ENCODE measurements around the gene ZNF628.
A peak's percentile ranks its signal among the peaks of the same experiment; 100 is the strongest.

The ZNF628 gene

DNA sequence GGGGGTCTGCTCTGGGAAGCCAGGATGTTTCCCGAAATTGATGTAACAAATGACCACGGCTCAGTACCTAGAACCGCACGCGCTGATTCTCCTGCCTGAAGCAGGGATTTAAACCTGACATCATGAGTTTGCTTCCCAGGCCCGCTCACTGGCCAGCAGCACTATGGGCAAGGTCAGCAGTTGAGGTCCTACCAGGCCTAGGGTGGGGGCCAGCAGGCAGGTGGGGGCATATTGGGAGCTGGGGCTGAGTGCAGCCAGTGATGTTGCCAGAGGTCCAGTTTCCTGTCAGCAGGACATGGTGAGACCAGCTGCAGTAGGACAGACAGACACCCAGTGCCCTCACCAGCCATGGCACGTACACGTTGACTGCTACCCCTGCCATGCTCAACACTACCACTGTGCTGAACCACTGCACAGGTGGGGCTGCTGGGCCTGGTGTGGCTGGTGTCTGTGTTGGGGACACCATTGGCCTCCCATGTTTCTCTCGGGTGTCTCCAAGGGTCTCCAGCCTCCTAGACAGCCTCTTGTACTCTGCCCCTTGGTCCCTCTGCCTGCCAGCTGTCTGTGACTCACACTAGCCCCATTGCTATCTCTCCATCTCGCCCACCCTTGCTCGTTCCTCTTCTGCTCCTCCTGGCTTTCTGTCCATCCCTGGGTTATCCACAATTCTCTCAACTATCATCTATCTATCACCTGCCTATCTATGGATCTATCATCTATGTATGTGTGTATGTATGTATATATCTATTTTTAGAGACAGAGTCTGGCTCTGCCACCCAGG lies 10.8 kb upstream of the ZNF628 start:
- no peak for DNase-seq (ENCODE audit: low read depth)

DNA sequence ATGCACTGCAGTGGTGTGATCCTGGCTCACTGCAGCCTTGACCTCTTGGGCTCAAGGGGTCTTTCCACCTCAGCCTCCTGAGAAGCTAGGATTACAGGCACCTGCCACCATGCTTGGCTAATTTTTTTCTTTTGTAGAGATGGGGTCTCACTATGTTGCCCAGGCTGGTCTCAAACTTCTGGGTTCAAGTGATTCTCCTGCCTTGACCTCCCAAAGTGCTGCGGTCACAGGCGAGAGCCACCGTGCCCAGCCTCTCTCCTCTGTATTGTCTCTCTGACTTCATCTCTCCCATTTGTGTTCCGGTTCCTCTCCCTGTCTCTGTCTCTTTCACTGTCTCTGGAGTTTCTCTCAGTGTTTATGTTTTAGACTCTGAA lies 10.2 kb upstream of the ZNF628 start:
- no peak for DNase-seq (ENCODE audit: low read depth)

DNA sequence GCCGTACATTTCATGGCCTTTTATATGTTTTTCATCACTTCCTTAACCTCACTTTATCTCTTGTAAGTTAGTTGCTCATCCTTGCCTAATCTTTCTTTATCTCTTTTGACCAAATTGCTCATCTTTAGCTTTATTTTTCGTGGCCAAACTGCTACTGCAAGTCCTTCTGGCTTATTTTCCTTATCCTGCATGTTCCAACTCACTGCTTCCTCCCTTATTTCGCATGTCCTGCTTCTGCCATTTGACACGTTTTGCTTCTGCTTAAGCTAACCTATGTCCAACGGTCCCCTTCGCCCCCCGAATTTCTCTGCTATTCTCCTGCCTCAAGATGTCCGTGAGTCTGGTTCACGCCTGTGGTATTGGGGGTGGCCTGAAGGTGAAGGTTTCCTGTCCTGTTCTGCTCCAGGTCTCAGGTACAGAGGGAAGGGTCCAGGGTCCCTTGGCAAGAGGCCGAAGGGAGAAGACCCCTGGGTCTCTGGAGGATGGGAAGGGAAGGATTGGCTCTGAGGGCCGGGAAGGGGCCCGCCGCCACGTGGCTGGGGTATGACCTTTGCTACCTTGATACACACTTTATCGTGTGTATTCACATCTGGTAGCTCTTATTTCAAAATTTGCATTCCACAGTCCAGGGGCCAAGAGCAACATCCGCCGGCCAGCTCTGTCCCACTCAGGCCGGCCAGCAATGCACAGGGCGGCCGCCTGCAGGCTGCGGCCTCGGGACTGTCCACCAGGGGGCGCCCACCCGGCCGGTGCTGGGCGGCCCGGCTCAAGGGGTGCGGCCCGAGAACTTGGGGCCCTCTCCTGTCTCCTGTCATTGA lies 9.0 kb upstream of the ZNF628 start:
- DNase-seq (ENCODE audit: low read depth), result peak; percentile 40

DNA sequence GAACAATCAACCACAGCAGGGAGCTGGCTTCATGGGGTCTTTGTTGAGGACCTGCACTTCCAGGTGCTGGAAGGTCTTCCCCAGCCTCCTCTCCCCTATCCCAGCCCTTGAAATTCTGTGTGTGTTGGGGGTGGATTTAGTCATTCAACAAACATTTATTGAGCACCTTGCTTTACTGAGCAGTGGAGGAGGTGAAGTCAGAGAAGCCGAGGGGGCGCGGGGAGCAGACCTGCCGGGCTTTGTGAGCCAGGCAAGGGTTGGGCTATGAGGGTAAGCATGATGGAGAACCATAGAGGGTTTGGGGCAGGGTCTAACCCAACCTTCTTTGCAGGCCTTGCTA lies 8.4 kb upstream of the ZNF628 start:
- DNase-seq (ENCODE audit: low read depth), result no peak

DNA sequence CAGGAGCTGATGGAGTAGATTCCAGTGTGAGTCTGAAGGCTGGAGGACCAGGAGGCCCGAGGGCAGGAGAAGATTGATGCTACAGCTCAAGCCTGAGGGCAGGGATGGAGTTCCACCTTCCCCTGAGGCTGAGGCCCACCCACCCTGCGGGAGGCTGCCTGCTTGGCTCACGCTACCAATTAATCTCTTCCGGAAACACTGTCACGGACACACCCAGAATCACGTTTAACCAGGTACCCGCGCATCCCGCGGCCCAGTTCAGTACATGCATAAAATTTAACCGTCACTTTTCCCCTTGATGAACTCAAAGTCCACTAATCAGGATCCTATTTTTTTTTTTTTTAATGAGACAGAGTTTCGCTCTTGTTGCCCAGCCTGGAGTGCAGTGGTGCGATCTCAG lies 5.2 kb upstream of the ZNF628 start:
- DNase-seq (ENCODE audit: low read depth), result no peak

DNA sequence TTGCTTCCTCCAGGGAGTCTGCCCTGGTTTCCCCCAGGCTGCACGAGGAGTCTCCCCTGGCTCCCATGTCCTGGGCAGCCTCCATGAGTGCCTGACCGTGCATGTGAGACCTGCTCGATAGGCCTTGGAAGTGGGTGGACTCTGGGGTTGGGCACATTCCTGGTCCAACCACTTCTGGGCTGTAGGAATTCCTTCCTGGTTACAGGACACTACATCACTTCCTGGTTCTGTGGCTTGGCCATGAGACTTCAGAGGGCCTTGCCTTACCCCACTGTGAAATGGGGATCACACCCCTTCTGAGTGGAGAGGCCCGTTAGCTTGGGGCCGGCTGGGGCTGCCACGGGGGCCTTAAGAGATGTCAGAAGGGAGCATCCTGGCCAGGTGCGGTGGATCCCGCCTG lies 4.0 kb upstream of the ZNF628 start:
- no peak for DNase-seq (ENCODE audit: low read depth)

DNA sequence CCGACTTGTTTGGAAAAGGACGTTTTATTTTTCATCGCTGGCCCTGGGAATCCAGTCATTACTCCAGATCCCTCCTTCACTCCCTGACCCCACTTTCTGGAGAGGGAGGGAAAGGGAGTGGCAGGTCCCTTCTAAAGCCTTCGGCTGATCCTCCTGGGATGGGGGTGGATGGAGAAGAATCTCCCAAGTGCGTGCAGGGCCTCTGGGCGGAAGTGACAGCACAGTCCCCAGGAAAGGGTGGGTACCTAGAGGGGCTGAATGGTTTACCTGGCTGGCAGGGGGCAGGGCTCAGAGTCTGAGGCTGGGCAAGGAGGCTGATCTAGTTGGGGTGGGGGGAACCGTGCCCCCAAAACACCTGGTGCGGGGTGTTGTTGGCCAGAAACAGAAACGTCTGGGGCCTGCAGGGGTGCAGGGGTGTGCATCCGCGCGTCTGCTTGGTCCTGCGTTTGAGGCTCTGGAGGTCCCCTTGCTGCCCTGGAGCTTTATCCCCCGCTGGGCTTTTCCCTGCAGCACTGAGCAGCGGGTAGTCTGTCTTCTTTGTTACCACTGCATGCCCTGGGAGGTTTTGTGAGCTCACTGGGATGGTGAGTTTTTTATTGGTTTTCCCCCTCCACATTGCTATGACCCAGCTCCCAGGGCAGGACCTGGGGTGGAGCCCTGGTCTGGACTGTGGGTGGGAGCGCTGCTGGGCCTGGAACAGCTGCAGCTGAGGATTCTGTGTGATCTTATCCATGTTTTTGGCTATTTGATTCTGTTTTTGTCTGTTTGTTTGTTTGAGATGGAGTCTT lies 3.0 kb upstream of the ZNF628 start:
- DNase-seq (ENCODE audit: low read depth), result no peak

DNA sequence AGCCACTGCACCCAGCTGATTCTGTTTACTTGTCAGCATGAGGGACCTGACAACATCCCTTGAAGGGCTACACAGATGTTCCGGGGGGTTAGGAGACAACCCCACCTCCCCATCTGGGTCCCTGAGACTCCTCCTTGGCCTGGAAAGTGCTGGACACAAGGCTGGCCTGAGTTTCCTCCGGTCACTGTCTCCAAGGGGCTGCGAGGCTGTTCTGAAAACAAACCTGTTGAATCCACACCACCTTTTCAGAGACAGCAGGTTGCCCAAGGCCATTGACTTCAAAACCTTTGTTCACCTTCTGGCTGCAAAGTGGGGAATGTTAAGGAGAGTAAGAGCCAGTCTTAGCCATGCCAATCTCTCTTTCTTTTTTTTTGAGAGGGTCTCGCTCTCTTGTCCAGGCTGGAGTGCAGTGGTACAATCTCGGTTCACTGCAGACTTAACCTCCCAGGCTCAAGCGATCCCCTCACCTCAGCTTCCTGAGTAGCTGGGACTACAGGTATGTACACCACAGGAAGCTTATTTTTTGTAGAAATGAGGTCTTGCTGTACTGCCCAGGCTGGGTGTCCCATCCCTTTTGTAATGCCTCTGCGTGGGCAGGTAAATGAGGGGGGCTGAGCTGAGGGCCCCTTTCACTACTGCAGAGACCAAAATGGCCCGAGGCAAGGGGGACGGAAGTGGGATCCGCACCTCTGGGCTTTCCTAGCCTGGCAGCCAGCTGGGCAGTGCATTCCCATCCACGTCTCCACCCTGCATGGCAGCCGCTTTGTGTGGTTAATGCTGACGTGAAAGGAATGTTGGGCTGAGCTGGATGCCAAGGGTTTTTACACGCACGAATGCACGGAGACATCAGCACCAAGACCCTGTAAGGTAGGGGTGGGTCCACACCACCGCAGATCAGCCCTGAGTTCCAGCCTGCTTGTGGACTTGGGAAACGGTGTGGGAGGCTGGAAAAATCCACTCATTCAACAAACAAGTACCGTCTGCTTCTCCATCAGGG lies 1.9 kb upstream of the ZNF628 start:
- DNase-seq (ENCODE audit: low read depth), result no peak

DNA sequence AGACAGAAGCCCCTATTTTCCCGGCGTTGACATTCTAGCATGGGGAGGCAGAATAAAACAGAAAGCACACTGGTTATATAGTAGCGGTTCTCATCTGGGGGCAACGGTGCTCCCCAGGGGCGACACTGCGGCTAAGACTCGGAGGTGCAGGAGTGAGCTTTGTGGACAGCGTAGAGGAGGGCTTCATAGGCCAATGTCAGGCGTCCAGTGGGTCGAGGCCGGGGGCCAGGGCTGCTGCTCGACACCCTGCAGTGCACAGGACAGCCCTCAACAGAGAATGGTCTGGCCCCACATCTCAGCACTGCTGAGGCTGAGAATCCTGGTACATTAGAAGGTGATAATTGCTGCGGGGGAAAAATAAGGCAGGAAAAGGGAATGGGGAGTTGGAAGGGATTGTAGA lies 1.5 kb downstream of the ZNF628 start:
- DNase-seq (ENCODE audit: low read depth), result no peak

DNA sequence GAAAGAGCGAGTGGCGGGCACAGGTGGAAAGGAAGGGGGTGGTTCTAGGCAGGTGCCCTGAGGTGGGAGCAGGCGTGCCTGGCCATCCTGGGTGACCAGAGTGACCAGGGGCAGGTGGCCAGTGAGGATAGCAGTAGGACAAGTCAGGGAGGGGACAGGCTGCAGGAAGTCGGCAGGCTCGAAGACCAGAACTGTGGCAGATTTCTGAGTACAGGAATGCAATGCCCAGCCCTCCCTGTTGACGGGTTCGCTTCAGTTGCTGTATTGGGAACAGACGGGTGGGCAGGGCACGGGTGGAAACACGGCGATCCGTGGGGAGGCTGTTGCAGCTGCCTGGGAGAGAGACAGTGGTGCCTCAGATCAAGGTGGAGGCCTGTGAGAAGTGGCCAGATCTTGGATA lies 1.9 kb downstream of the ZNF628 start:
- DNase-seq (ENCODE audit: low read depth), result no peak

DNA sequence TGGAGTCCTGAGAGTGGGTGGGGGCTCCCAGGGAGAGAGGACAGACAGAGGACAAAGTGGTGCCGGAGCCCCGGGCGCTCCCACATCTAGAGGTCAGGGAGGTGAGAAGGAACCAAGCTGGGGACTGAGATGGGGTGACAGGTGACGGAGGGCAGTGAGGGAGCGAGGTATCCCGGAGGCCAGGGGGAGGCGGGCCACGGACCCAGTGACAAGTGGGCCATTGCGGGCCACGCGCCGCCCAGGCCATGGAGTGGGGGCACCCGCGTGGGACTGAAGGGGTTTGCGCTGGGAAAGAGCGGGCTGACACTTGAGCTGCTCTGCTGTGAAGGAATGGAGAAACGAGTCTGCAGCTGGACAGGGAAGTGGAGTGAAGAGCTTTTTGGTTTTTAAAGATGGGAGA lies 2.6 kb downstream of the ZNF628 start:
- no peak for DNase-seq (ENCODE audit: low read depth)

DNA sequence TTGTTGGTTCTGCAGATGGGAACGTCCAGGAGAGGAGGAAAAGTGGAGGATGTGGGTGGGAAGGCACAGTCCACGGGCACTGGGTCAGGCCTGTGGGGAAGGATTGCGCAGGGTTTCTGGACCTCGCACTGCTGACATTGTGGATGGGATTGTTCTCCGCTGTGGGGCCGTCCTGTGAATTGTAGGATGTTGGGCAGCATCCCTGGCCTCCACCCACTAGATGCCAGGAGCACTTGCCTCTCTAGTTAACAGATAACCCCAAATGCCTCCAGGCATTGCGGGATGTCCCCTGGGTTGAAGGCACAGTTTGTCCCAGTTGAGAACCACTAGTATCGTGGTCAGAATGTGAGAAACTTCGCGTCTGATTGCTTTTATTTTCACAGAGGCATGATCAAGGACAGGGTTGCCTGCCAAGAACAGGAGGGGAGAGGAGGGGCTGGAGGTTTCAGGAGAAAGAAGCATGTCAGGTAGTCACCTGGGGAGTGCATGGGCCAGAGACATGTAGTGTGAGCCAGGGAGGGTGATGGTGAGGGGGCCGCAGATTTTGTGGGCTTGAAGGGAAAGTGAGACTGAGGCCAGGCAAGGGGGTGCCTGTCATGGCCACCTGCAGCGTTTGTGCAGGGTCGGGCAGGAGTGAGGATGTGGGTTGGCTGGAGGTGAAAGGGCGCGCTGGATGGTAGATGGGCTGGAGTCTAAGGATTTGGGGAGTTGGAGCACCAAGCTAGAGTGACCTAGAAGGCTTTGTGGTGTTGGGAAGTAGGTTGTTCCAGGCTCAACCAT lies 3.2 kb downstream of the ZNF628 start:
- no peak for DNase-seq (ENCODE audit: low read depth)

DNA sequence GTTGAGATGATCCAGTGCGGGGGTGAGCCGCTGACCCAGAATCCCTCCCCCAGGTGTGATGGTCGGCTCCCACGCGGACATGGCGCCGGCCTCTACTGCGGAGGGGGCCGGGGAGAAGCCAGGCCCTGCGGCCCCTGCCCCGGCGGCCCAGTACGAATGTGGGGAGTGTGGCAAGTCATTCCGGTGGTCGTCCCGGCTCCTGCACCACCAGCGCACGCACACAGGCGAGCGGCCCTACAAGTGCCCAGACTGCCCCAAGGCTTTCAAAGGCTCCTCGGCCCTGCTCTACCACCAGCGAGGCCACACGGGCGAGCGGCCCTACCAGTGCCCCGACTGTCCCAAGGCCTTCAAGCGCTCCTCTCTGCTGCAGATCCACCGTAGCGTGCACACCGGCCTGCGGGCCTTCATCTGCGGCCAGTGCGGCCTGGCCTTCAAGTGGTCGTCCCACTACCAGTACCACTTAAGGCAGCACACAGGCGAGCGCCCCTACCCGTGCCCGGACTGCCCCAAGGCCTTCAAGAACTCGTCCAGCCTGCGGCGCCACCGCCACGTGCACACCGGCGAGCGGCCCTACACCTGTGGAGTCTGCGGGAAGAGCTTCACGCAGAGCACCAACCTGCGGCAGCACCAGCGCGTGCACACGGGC lies 4.9 kb downstream of the ZNF628 start:
- no peak for DNase-seq (ENCODE audit: low read depth)

DNA sequence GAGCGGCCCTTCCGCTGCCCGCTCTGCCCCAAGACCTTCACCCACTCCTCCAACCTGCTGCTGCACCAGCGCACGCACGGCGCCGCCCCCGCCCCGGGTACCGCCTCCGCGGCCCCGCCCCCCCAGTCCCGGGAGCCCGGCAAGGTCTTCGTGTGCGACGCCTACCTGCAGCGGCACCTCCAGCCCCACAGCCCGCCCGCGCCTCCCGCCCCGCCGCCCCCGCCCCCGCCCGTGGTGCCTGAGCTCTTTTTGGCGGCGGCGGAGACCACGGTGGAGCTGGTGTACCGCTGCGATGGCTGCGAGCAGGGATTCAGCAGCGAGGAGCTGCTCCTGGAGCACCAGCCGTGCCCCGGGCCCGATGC lies 5.4 kb downstream of the ZNF628 start:
- no peak for DNase-seq (ENCODE audit: low read depth)

DNA sequence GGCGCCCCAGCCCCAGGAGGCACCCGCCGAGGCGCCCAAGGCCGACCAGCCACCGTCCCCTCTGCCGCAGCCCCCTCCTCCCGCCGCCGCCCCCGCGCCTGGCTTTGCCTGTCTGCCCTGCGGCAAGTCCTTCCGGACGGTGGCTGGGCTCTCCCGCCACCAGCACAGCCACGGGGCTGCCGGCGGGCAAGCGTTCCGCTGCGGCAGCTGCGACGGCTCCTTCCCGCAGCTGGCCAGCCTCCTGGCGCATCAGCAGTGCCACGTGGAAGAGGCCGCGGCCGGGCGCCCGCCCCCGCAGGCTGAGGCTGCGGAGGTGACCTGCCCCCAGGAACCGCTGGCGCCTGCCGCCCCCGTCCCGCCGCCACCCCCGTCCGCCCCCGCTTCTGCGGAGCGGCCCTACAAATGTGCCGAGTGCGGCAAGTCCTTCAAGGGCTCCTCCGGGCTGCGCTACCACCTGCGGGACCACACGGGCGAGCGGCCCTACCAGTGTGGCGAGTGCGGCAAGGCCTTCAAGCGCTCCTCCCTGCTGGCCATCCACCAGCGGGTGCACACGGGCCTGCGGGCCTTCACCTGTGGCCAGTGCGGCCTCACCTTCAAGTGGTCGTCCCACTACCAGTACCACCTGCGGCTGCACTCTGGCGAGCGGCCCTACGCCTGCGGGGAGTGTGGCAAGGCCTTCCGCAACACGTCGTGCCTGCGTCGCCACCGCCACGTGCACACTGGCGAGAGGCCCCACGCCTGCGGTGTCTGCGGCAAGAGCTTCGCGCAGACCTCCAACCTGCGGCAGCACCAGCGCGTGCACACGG lies 5.9 kb downstream of the ZNF628 start:
- DNase-seq (ENCODE audit: low read depth), result no peak

DNA sequence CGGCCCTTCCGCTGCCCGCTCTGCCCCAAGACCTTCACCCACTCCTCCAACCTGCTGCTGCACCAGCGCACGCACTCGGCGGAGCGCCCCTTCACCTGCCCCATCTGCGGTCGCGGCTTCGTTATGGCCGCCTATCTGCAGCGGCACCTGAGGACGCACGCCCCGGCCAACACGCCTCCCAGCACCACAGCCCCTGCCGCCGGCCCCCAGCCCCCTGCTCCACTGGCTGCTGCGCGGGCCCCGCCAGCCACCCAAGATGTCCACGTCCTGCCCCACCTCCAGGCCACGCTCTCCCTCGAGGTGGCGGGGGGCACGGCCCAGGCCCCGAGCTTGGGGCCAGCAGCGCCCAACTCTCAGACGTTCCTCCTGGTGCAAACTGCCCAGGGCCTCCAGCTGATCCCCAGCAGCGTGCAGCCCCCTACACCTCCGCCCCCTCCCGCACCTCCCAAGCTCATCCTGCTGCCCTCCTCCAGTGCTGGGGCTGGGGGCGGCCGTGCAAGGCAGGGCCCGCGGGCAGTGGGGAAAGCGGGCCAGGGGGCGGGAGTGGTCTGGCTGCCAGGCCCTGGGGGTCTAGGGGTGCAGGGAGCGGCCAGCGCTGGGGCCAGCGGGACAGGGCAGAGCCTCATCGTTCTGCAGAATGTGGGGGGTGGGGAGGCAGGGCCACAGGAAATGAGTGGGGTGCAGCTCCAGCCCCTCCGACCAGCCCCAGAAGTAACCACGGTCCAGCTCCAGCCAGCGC lies 6.7 kb downstream of the ZNF628 start:
- DNase-seq (ENCODE audit: low read depth), result no peak

DNA sequence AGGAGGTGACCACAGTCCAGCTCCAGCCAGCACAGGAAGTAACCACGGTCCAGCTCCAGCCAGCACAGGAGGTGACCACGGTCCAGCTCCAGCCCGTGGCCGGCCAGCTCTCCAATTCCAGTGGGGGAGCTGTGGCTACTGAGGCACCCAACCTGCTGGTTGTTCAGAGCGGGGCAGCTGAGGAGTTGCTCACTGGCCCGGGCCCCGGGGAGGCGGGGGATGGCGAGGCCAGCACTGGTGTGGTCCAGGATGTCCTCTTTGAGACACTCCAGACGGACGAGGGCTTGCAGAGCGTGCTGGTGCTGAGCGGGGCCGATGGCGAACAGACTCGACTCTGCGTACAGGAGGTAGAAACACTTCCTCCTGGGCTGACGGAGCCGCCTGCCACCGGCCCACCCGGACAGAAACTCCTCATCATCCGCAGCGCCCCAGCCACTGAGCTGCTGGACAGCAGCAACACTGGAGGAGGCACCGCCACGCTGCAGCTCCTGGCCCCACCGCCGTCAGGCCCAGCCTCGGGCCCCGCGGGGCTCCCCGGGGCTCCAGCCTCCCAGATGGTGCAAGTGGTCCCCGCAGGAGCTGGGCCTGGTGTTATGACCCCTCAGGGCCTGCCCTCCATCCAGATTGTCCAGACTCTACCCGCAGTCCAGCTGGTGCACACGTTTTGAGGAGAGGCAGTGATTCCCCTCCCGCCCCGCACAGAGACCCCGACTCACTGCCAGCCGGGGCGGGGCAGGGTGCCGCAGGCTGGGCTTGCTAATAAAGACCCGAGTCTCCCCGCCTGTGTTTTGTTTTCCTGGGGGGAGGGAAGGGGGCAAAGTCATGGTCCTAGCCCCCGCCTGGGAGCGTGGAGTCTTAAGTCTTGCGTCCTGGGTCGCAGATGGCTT lies 7.5 kb downstream of the ZNF628 start:
- DNase-seq (ENCODE audit: low read depth), result no peak
